HL-60/S4 (cell line): Measurements from ENCODE around the gene SLAMF1.
"Not testable (repeated sequence)": the region's sequence is repeated elsewhere in the genome, so short reads cannot be mapped to it uniquely, and the experiment has no call there.

Source experiments
- in situ Hi-C: fragments of 300-500 bp; cut with MboI; formaldehyde crosslinking; loops from 2 replicates; pipeline ENCODE4 v1.14.3; 2022; ENCODE audit warnings: low sequenced_read_pairs

Gene SLAMF1

GRCh38 chr1:160641323-160642280, 5.2 kb downstream of the SLAMF1 start:
- in situ Hi-C loops: no loop called here

GRCh38 chr1:160640359-160641123, 6.3 kb downstream of the SLAMF1 start:
- in situ Hi-C loops: no loop called here

DNA sequence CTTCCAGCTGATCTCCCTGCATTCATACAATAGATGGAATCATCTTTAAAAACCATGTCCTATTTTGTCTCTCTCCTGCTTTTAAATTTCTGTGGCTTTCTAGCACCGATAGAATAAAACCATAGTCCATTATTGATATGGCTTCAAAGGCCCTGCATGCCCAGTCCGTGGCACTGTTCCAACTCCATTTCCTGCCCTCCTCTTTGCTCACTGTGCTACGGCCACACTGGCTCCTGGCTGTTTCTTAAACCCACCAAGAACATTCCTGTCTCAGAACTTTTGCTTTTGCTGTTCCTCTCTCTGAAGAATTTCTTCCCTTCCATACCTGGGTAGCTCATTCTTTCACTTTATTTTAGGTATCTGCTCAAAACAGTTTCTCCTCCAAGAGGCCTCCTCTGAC, 7.2 kb downstream of the SLAMF1 start:
- in situ Hi-C loops: no loop called here

DNA sequence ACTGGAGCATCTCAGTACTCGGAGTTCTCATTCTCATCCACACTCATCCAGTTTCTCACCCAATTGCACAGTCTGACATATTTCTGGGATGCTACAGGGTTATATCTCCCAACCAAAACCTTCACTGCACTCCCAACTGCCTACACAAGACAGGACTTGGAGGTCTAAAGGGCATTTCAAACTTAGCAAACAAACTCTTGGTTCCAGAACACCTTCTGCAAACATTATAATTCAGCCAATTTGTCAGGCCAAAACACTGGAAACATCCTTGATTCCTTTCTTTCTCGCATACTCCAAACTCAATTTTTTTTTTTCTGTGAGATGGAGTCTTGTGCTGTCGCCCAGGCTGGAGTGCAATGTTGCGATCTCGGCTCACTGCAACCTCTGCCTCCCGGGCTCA, 7.9 kb downstream of the SLAMF1 start:
- in situ Hi-C loops: no loop called here

DNA sequence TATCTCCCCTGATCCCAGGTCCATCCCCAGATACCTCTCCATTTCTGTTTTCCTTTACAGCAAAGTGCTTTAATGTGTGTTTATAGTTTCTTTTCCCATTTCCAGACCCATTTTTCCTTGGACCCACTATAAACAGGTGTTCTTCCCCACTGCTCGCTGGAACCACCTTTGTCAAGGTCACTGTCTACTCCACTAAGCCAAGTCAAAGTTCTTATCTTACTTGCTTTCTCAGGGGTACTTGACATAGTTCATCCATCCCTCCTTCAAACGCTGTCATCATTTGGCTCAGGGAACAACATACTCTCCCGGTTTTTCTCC, 8.3 kb downstream of the SLAMF1 start:
- in situ Hi-C loops: no loop called here

GRCh38 chr1:160637821-160638539, 8.9 kb downstream of the SLAMF1 start:
- in situ Hi-C loops: no loop called here

DNA sequence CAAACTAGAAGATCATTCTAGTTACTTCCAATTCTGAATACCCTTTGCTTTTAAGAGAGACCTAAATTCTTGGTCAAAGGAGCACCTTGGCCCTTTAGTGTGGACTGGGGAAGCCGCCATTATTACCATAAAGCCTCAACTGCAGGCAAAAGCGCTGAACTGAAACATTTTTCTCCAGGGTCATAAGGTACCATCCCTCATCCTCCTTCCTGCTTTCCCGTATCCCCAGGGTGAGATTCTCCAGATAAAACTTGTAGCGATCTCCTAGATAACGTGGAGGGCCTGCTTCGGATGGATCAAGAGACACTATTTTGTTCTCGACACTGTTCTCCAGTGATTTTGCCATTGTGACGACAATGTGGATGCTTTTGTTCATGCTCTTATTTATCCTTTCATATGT, 9.8 kb downstream of the SLAMF1 start:
- in situ Hi-C loops: no loop called here

DNA sequence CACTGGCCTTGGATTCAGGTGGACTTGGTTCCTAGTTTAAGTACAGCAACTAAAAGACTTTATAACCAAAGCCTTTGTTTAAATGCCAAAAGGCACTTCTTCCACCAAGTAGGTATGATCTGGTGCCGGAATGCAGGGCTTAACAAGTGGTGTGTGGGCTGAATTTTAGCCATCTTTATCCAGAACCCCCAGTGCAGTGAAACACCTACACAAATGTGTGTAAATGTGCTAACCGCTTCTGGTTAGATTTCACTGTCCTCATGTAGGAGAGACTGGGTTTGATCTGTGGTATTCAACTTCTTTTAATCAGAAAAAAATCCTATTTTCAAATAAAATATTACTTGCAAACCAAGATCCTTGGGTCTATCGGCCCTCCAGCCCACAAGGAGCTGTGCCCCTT, 10.3 kb downstream of the SLAMF1 start:
- in situ Hi-C loops: no loop called here

GRCh38 chr1:160636076-160636475, 10.8 kb downstream of the SLAMF1 start:
- in situ Hi-C loops: no loop called here

GRCh38 chr1:160634543-160635491, 12.0 kb downstream of the SLAMF1 start:
- in situ Hi-C loops: no loop called here

GRCh38 chr1:160633330-160633903, 13.4 kb downstream of the SLAMF1 start:
- in situ Hi-C loops: no loop called here

DNA sequence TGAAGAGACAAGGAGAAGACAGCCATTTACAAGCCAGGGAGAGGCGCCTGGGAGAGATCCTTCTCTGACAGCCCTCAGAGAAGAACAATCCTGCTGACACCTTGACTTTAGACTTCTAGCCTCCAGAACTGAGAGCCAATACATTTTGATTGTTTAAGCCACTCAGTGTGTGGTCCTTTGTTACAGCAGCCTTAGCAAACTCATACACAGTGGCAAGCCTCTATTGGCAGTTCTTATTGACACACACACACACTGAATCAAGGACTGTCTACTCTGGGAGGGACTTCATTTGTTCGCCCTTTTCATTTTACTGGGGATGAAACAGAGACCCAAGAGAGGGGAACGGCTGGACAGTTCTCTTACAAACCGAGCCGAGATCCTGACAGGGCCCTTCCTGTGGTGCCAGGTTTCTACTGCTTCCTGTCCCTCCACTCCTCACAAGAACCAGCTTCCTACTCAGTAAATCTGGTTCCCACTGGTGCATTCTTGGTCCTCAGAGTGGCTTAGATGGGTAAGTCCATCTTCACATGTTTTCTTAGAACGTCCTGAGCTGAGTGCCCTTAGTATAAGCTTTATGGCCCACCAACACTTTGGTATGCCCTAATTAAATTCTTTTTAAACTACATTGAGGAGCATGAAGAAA, 14.7 kb downstream of the SLAMF1 start:
- in situ Hi-C loops: no loop called here

GRCh38 chr1:160630523-160631451, 16.1 kb downstream of the SLAMF1 start:
- in situ Hi-C loops: no loop called here

DNA sequence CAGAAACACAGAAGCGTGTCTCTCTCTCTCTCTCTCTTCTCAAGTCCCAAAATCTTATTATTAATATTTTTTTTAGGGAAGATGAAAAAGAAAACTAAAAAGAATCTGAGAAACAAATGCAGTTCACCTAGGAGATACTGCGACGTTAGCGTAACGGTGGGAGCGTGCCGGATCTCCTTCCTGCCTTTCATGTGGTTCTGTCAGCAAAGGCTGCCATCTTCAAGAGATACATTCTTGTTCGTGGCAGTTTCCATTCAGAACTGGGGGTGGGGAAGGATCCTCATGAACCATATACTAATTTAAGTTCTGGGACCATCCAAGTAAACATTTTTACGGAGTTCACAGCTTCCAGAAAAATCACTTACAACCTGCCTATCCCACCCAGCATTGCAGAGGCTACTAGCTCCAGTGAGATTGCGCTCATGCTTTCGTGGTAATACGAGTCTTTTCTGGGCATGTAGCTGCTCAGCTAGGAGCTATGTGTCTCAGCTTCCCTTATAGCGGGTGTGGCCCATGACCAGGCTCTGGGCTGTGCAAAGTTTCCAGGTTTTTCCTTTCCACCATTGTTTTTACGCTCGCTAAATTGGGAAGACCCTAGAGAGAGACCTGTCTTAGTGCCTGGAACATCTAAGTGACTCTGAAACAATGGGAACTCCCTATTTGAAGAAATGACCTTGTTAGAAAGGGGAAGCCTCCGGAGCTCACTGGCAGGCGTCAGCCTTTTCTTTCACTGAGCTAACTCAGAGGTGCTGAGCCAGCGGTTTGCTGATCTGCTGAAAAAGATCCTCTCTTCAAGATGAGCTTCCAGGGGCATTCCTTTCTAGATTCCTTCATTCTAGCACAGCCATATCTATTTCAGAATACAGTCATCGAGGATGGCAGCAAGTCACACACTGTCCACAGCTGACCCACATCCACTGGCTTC, 17.3 kb downstream of the SLAMF1 start:
- in situ Hi-C loops: no loop called here

DNA sequence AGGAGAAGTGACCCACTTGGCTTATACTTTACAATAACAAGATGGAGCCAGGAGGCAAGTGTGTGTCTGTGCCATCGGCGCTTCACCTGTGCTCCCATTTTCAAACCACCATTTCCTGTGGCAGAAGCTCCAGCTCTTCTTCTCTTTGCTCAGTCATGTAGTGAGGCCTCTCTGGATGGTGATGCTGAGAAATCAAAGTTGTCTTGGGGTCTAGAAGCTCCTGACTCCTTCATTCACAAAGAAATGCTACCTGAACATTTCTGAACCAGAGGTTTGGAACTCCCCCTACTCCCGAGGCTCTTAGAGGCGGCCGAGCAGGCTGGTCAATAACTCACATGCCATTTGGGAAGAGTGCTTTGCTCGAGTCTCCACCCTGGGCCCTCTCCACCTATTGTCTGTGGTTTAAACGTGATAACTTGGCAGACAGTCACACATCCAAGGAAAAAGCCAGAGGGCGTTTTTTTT, 18.0 kb downstream of the SLAMF1 start:
- in situ Hi-C loops: no loop called here

- in situ Hi-C loops: not testable (repeated sequence)
Observed at GRCh38 chr1:160627677-160628289, 19.1 kb downstream of the SLAMF1 start.
